ENCODE measurements around the gene MCTS1.

DNA sequence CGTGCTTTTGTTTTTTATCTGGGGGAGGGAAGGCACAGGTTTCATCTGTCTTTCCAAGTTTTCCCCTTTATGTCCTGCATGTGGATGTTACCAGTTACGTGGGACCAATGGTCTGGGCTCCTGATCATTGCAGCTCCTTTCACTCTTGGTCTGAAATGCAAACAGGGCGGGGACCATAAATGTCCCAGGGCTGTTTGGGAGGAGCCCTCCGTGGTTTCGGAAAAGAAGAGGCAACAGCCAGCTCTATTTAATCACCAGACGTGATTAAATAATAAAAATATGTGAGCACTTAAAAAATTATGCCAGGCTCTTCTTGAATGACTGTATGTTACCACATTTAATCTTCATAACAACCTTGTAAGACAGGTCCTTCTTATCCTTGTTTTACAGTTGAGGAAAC lies 56.7 kb downstream of the MCTS1 start:
- TF ChIP-seq, protein P1, sequence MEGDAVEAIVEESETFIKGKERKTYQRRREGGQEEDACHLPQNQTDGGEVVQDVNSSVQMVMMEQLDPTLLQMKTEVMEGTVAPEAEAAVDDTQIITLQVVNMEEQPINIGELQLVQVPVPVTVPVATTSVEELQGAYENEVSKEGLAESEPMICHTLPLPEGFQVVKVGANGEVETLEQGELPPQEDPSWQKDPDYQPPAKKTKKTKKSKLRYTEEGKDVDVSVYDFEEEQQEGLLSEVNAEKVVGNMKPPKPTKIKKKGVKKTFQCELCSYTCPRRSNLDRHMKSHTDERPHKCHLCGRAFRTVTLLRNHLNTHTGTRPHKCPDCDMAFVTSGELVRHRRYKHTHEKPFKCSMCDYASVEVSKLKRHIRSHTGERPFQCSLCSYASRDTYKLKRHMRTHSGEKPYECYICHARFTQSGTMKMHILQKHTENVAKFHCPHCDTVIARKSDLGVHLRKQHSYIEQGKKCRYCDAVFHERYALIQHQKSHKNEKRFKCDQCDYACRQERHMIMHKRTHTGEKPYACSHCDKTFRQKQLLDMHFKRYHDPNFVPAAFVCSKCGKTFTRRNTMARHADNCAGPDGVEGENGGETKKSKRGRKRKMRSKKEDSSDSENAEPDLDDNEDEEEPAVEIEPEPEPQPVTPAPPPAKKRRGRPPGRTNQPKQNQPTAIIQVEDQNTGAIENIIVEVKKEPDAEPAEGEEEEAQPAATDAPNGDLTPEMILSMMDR (IDR thresholded peaks at IDR 0.05), result no peak
- TF ChIP-seq POLR2A (IDR thresholded peaks at IDR 0.05), result no peak

Data from body of pancreas (tissue), 4 donors.